Measurements from ENCODE around the gene ACSS1. TPM values are rescaled to one million over a fixed set of nuclear protein-coding genes. Genes with fewer than 3 reads are reported as not detected.

ACSS1 gene
- total and polyA plus RNA-seq, 4 donors = 15.8 to 38.9 (median 26.9) TPM

GRCh38 chr20:25081730-25082497 is 24.0 kb upstream of the ACSS1 start, which contains the start of gene VSX1:
Gene VSX1, minus strand, starts transcription at chr20:25082141. Its CDS starts 45 bp downstream, at chr20:25082096.
- H3K4me3 ChIP-seq = no peak within 1 kb of the TSS
- no peak within 1 kb of the TSS for H3K27ac ChIP-seq (ENCODE audit: low read depth in 1 of 2, low read length in 1 of 2)
- peaks cover 0 to 12% (median 3%) of the 10 kb centered on the region in 5 donors for H3K4me1 ChIP-seq (ENCODE audit: control insufficient read depth in 5 of 5, insufficient read depth in 5 of 5, low read length in 5 of 5)
- H3K27me3 ChIP-seq (ENCODE audit: control insufficient read depth in 3 of 3, insufficient read depth in 3 of 3, low read length in 2 of 3) = peaks cover 21 to 95% (median 83%) of the 10 kb centered on the region in 3 donors
- H3K36me3 ChIP-seq (ENCODE audit: control insufficient read depth in 4 of 4, insufficient read depth in 4 of 4, low read length in 4 of 4) = no peaks in the 10 kb centered on the region
- 7 to 9% methylated on average over 42 to 67 of the region's 67 CpGs for WGBS, 2 donors
- no peak for ATAC-seq (ENCODE audit: insufficient read depth, low FRiP score)
- DNase-seq = no peak
- H3K9me3 ChIP-seq (ENCODE audit: control insufficient read depth in 4 of 4, insufficient read depth in 3 of 4, low read length in 3 of 4) = peaks cover 0 to 7% (median 0%) of the 10 kb centered on the region in 4 donors
- no peak within 1 kb of the TSS for H3K9ac ChIP-seq (ENCODE audit: insufficient read depth in 1 of 2, low read length in 2 of 2)
- no peak for TF ChIP-seq CTCF (IDR thresholded peaks at IDR 0.05; ENCODE audit: control extremely low read depth, extremely low read depth)

- ATAC-seq (ENCODE audit: insufficient read depth, low FRiP score) = no peak
- peaks cover 0 to 5% (median 0%) of the 10 kb centered on the region in 4 donors for H3K9me3 ChIP-seq (ENCODE audit: control insufficient read depth in 4 of 4, insufficient read depth in 3 of 4, low read length in 3 of 4)
- no peak for TF ChIP-seq CTCF (IDR thresholded peaks at IDR 0.05; ENCODE audit: control extremely low read depth, extremely low read depth)
- peak; percentile 53 to 56 (median 56) for DNase-seq
- H3K4me1 ChIP-seq (ENCODE audit: control insufficient read depth in 5 of 5, insufficient read depth in 5 of 5, low read length in 5 of 5) = peaks cover 0 to 12% (median 3%) of the 10 kb centered on the region in 5 donors
- no peak overlapping the region for H3K4me3 ChIP-seq
- 5 to 6% methylated on average over 41 to 54 of the region's 54 CpGs for WGBS, 2 donors
- H3K36me3 ChIP-seq (ENCODE audit: control insufficient read depth in 4 of 4, insufficient read depth in 4 of 4, low read length in 4 of 4) = no peaks in the 10 kb centered on the region
- no peak overlapping the region for H3K27ac ChIP-seq (ENCODE audit: low read depth in 1 of 2, low read length in 1 of 2)
- no peak overlapping the region for H3K9ac ChIP-seq (ENCODE audit: insufficient read depth in 1 of 2, low read length in 2 of 2)
- peaks cover 26 to 94% (median 83%) of the 10 kb centered on the region in 3 donors for H3K27me3 ChIP-seq (ENCODE audit: control insufficient read depth in 3 of 3, insufficient read depth in 3 of 3, low read length in 2 of 3)
These were observed 23.3 kb upstream of the ACSS1 start for GRCh38 chr20:25081065-25081729.

GRCh38 chr20:25079171-25079570 is 21.2 kb upstream of the ACSS1 start:
- TF ChIP-seq CTCF (IDR thresholded peaks at IDR 0.05; ENCODE audit: control extremely low read depth, extremely low read depth) = no peak
- DNase-seq (no peak), ATAC-seq (ENCODE audit: insufficient read depth, low FRiP score) (no peak)
- 74 to 75% methylated on average over 4 of the region's 4 CpGs for WGBS, 2 donors
- H3K27me3 ChIP-seq (ENCODE audit: control insufficient read depth in 3 of 3, insufficient read depth in 3 of 3, low read length in 2 of 3) = peaks cover 21 to 91% (median 75%) of the 10 kb centered on the region in 3 donors
- peaks cover 0 to 7% (median 3%) of the 10 kb centered on the region in 5 donors for H3K4me1 ChIP-seq (ENCODE audit: control insufficient read depth in 5 of 5, insufficient read depth in 5 of 5, low read length in 5 of 5)
- H3K36me3 ChIP-seq (ENCODE audit: control insufficient read depth in 4 of 4, insufficient read depth in 4 of 4, low read length in 4 of 4) = no peaks in the 10 kb centered on the region
- H3K27ac ChIP-seq (ENCODE audit: low read depth in 1 of 2, low read length in 1 of 2) = no peak overlapping the region
- peaks cover 0 to 4% (median 0%) of the 10 kb centered on the region in 4 donors for H3K9me3 ChIP-seq (ENCODE audit: control insufficient read depth in 4 of 4, insufficient read depth in 3 of 4, low read length in 3 of 4)
- no peak overlapping the region for H3K9ac ChIP-seq (ENCODE audit: insufficient read depth in 1 of 2, low read length in 2 of 2)
- no peak overlapping the region for H3K4me3 ChIP-seq

Measured in lung (tissue), 12 donors.